Osteocyte (in vitro differentiated cells): Measurements from ENCODE around the gene MAD2L1. TPM values are rescaled to one million over a fixed set of nuclear protein-coding genes. Genes with fewer than 3 reads are reported as not detected.
"Not testable (repeated sequence)": the region's sequence is repeated elsewhere in the genome, so short reads cannot be mapped to it uniquely, and the experiment has no call there.

Experiments
- DNase-seq: peaks from one replicate; pipeline ENCODE4 v3.0.0; 2021; ENCODE audit warnings: mixed read lengths; ENCODE audit not compliant: unreplicated experiment; ENCODE audit errors: extremely low spot score
- H3K27ac Mint-ChIP-seq: one replicate; pipeline ENCODE4 v1.8.0; 2021; ENCODE audit warnings: mild to moderate bottlenecking, mixed read lengths; ENCODE audit not compliant: unreplicated experiment
- H3K27me3 Mint-ChIP-seq: one replicate; pipeline ENCODE4 v1.8.0; 2021; ENCODE audit warnings: mixed read lengths; ENCODE audit not compliant: unreplicated experiment
- H3K36me3 Mint-ChIP-seq: one replicate; pipeline ENCODE4 v1.8.0; 2021; ENCODE audit warnings: mixed read lengths; ENCODE audit not compliant: unreplicated experiment
- H3K4me1 Mint-ChIP-seq: one replicate; pipeline ENCODE4 v1.8.0; 2021; ENCODE audit warnings: mixed read lengths; ENCODE audit not compliant: unreplicated experiment
- H3K4me3 Mint-ChIP-seq: one replicate; pipeline ENCODE4 v1.8.0; 2021; ENCODE audit warnings: mild to moderate bottlenecking, moderate library complexity, mixed read lengths; ENCODE audit not compliant: unreplicated experiment
- H3K9me3 Mint-ChIP-seq: one replicate; pipeline ENCODE4 v1.8.0; 2021; ENCODE audit warnings: mixed read lengths; ENCODE audit not compliant: unreplicated experiment
- total RNA-seq: library from RNA; stranded (reverse); gene quantifications from 2 replicates; pipeline ENCODE4 v1.2.1, GENCODE V29; 2021
- TF ChIP-seq, protein P1 (sequence below): fragments of 200-600 bp; sonication (generic); IDR thresholded peaks from 2 replicates; pipeline ENCODE4 v1.5.0; 2021; ENCODE audit warnings: antibody characterized with exemption, mild to moderate bottlenecking, moderate library complexity

MAD2L1 gene
- total RNA-seq, 1 donor from 2014 or later: 7.7 TPM

DNA sequence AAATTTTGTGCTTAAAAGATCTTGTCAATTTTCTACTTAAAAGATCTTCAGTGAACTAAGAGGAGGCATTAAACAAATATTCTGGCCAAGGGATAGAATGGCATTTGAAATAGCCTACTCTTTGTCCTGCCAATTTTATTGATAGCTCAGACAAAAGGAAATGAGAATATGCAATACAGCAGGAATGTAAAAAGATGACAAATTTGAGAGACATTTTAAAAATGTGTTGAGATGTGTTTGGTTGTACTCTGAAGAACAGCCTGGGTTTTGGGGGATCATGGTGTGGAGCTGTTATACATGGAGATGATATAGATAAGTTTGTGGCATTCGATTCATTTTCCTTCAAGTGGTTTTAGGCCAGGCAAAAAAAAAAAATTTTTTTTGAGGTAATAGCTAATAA, 11.6 kb upstream of the MAD2L1 start:
- H3K4me1 Mint-ChIP-seq: no peaks in the 10 kb centered on the region
- H3K36me3 Mint-ChIP-seq: no peaks in the 10 kb centered on the region
- no peak for DNase-seq
- TF ChIP-seq, protein P1, sequence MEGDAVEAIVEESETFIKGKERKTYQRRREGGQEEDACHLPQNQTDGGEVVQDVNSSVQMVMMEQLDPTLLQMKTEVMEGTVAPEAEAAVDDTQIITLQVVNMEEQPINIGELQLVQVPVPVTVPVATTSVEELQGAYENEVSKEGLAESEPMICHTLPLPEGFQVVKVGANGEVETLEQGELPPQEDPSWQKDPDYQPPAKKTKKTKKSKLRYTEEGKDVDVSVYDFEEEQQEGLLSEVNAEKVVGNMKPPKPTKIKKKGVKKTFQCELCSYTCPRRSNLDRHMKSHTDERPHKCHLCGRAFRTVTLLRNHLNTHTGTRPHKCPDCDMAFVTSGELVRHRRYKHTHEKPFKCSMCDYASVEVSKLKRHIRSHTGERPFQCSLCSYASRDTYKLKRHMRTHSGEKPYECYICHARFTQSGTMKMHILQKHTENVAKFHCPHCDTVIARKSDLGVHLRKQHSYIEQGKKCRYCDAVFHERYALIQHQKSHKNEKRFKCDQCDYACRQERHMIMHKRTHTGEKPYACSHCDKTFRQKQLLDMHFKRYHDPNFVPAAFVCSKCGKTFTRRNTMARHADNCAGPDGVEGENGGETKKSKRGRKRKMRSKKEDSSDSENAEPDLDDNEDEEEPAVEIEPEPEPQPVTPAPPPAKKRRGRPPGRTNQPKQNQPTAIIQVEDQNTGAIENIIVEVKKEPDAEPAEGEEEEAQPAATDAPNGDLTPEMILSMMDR: no peak
- H3K27ac Mint-ChIP-seq: no peak overlapping the region
- H3K27me3 Mint-ChIP-seq: no peaks in the 10 kb centered on the region
- H3K4me3 Mint-ChIP-seq: no peak overlapping the region
- H3K9me3 Mint-ChIP-seq: no peaks in the 10 kb centered on the region

GRCh38 chr4:120071192-120071795, 4.6 kb upstream of the MAD2L1 start:
- H3K36me3 Mint-ChIP-seq: no peaks in the 10 kb centered on the region
- H3K4me1 Mint-ChIP-seq: peaks cover 34% of the 10 kb centered on the region
- H3K9me3 Mint-ChIP-seq: no peaks in the 10 kb centered on the region
- no peaks in the 10 kb centered on the region for H3K27me3 Mint-ChIP-seq
- no peak for DNase-seq
- TF ChIP-seq, protein P1: peak; percentile 66
- no peak overlapping the region for H3K27ac Mint-ChIP-seq
- H3K4me3 Mint-ChIP-seq: no peak overlapping the region

DNA sequence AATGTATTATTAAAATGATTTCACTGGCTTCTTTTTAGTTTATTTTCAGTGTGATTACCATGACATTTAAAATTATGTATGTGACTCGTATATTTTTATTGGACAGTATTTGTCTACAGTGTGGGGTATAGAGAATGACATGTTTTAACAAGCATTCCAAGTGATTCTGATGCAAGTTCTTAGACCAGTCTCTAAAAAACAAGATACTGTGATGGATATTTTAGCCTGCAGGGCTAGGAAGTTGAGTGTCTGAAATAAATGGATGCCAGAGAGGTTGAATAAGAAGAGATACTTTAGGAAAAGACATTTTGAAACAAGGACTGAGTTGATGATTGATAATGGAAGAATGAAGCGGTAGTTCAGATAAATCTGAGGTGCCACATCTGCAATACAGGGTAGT, 3.5 kb upstream of the MAD2L1 start:
- H3K4me3 Mint-ChIP-seq: peak overlapping the region; percentile 24
- no peak for DNase-seq
- no peaks in the 10 kb centered on the region for H3K27me3 Mint-ChIP-seq
- peak overlapping the region; percentile 87 for H3K27ac Mint-ChIP-seq
- H3K36me3 Mint-ChIP-seq: no peaks in the 10 kb centered on the region
- H3K9me3 Mint-ChIP-seq: no peaks in the 10 kb centered on the region
- TF ChIP-seq, protein P1: no peak
- peaks cover 45% of the 10 kb centered on the region for H3K4me1 Mint-ChIP-seq

DNA sequence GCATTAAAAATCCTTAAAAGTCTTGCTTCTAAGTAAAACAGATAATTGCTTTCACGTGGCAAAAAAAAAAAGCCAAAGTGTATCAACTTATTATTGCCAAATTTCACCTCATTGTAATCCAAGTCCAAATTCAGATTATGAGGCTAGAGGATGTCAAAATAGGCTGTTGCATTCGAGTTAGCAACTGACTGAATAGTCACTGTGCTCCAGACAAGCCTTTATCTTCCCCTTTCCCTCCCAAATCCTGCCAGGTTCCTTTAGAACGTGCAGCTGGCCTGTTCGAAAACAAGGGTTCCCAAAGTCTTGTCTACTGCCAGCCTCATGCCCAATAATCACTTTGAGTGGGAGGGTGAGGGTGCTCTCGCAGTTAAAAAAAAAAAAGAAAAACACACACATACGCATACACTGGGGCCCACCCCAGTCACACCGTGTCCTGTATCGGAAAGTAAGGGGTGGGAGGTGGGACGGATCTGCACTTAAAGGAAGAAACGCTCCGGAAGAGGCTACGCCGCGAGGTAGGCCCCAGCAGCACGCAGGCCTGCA, 603 bp downstream of the MAD2L1 start:
- Mint-ChIP-seq H3K36me3 (no peaks in the 10 kb centered on the region), H3K4me1 (peaks cover 73% of the 10 kb centered on the region), H3K4me3 (peak overlapping the region; percentile 98), H3K27ac (peak overlapping the region; percentile 98), H3K27me3 (no peaks in the 10 kb centered on the region), H3K9me3 (no peaks in the 10 kb centered on the region)
- DNase-seq: no peak
- TF ChIP-seq, protein P1: no peak

GRCh38 chr4:120064887-120065286, 1.8 kb downstream of the MAD2L1 start:
- TF ChIP-seq, protein P1: no peak
- DNase-seq: no peak
- H3K4me1 Mint-ChIP-seq: peaks cover 65% of the 10 kb centered on the region
- H3K27me3 Mint-ChIP-seq: no peaks in the 10 kb centered on the region
- H3K4me3 Mint-ChIP-seq: no peak overlapping the region
- H3K36me3 Mint-ChIP-seq: peaks cover 2% of the 10 kb centered on the region
- H3K9me3 Mint-ChIP-seq: no peaks in the 10 kb centered on the region
- peak overlapping the region; percentile 15 for H3K27ac Mint-ChIP-seq

- not testable (repeated sequence) for H3K4me3 Mint-ChIP-seq, DNase-seq, H3K36me3 Mint-ChIP-seq, H3K27me3 Mint-ChIP-seq, H3K9me3 Mint-ChIP-seq
- H3K27ac Mint-ChIP-seq: peak overlapping the region; percentile 72
- peaks cover 58% of the 10 kb centered on the region for H3K4me1 Mint-ChIP-seq
Observed at GRCh38 chr4:120063711-120064110, 2.9 kb downstream of the MAD2L1 start.
